OCI-LY3 (cell line): Measurements from ENCODE around the gene WWOX.

Experiments used
- EZH2phosphoT487 ChIP-seq: fragments of 200-600 bp; shearing (Covaris generic); IDR thresholded peaks from 2 replicates; pipeline ENCODE4 v1.6.1; 2018; ENCODE audit warnings: antibody characterized with exemption, mixed run types, low read depth
- TF ChIP-seq, protein P1 (sequence below): fragments of 200-600, 300-600 bp; sonication (generic); IDR thresholded peaks from 2 replicates; pipeline ENCODE4 v1.5.1; 2014; ENCODE audit warnings: antibody characterized with exemption, low read length, low read depth

DNA sequence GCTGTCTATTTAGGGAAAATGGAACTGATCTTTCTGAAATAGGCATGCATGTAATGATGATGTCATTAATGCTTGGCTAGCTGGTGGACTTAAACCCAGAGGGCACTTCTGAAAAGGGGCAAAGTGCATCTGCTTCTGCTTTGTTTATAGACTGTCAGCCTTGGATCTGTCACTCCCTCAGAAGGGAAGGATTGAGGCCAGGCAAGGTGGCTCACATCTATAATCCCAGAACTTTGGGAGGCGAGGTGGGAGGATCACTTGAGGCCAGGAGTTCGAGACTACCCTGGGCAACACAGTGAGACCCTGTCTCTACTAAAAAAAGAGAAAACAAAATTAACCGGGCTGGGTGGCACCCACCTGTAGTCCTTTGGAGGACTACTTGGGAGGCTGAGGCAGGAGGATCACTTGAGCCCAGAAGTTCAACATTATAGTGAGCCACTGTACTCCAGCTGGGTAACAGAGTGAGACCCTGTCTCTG lies 185.5 kb downstream of the WWOX start:
- TF ChIP-seq, protein P1, sequence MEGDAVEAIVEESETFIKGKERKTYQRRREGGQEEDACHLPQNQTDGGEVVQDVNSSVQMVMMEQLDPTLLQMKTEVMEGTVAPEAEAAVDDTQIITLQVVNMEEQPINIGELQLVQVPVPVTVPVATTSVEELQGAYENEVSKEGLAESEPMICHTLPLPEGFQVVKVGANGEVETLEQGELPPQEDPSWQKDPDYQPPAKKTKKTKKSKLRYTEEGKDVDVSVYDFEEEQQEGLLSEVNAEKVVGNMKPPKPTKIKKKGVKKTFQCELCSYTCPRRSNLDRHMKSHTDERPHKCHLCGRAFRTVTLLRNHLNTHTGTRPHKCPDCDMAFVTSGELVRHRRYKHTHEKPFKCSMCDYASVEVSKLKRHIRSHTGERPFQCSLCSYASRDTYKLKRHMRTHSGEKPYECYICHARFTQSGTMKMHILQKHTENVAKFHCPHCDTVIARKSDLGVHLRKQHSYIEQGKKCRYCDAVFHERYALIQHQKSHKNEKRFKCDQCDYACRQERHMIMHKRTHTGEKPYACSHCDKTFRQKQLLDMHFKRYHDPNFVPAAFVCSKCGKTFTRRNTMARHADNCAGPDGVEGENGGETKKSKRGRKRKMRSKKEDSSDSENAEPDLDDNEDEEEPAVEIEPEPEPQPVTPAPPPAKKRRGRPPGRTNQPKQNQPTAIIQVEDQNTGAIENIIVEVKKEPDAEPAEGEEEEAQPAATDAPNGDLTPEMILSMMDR: no peak
- no peak for TF ChIP-seq EZH2phosphoT487
